ENCODE measurements around the gene SPC25. TPM values are rescaled to one million over a fixed set of nuclear protein-coding genes. Genes with fewer than 3 reads are reported as not detected.
"Not testable (repeated sequence)": the region's sequence is repeated elsewhere in the genome, so short reads cannot be mapped to it uniquely, and the experiment has no call there.

SPC25 gene
- total and polyA plus RNA-seq, 9 of the 15 experiments (the other 6 are each of a cell fraction or from before 2014, with no cell fraction given), result 44.8 to 100 (median 75.0) TPM

GRCh38 chr2:168932174-168932573 lies 41.9 kb upstream of the SPC25 start:
- H3K9me1 ChIP-seq (ENCODE audit: control insufficient read depth, insufficient read depth, low read length); POLR2A ChIA-PET; H2AFZ ChIP-seq (ENCODE audit: low read depth, low read length); H3K36me3 ChIP-seq (ENCODE audit: control insufficient read depth, insufficient read depth, low read length); DNase-seq (ENCODE audit: extremely low read depth in 1 of 4, low spot score in 3 of 4); BruUV-seq (replicated peaks); H3K9me3 ChIP-seq (replicated peaks; ENCODE audit: control insufficient read depth, insufficient read depth, low read depth, low read length); in situ Hi-C loops (cut with MboI); H3K9ac ChIP-seq (ENCODE audit: insufficient read depth in 1 of 2, low read depth in 2 of 2, low read length in 2 of 2); H4K20me1 ChIP-seq (replicated peaks; ENCODE audit: control insufficient read depth, insufficient read depth, low read length); H3K27ac ChIP-seq (ENCODE audit: extremely low read depth, low read depth, low read length); H3K4me3 ChIP-seq; H3K27me3 ChIP-seq (ENCODE audit: control insufficient read depth in 2 of 2, insufficient read depth in 2 of 2, low read length in 2 of 2); H3K4me2 ChIP-seq (ENCODE audit: insufficient read depth, low read length); CTCF ChIA-PET (ENCODE audit: low intra/inter-chr PET ratio); H3K79me2 ChIP-seq (ENCODE audit: control insufficient read depth, insufficient read depth, low read length); ATAC-seq; FAIRE-seq; intact Hi-C loops (cut with micrococcal nuclease): not testable (repeated sequence)
- WGBS (ENCODE audit: insufficient coverage, low coverage, missing lambda C conversion rate), result 92% methylated on average over 4 of the region's 4 CpGs
- peaks cover 5 to 35% of the 10 kb centered on the region in 2 experiments for H3K4me1 ChIP-seq (replicated peaks in 1 of 2; ENCODE audit: control insufficient read depth in 2 of 2, insufficient read depth in 2 of 2, low read length in 2 of 2)
- TF ChIP-seq CBX3 (IDR thresholded peaks at IDR 0.05; ENCODE audit: borderline replicate concordance in 1 of 2, low read length in 2 of 2), result 0 out of 3 replicates have a peak, but pooled peaks of 1 of the 2 experiments have one; percentile 15
- TF ChIP-seq RBM25 (IDR thresholded peaks at IDR 0.05; ENCODE audit: low read depth, low read length, severe bottlenecking), result peak; percentile 43
- TF ChIP-seq BCOR (IDR thresholded peaks at IDR 0.05), result peak; percentile 67; the same call in 1 of the 2 replicates
- peak; percentile 37 to 39; a peak in 2 of 4 replicates for TF ChIP-seq KDM1A (IDR thresholded peaks at IDR 0.05)
- TF ChIP-seq HDAC2 (IDR thresholded peaks at IDR 0.05), result 0 out of 2 replicates have a peak, but pooled peaks have one; percentile 50
- 0 out of 2 replicates have a peak, but pooled peaks have one; percentile 26 for TF ChIP-seq ADNP (tag; IDR thresholded peaks at IDR 0.05)
- TF ChIP-seq ZNF146 (CRISPR knock-in tag; IDR thresholded peaks at IDR 0.05; ENCODE audit: unreplicated experiment), result peak; percentile 94

GRCh38 chr2:168930242-168930641 lies 40.0 kb upstream of the SPC25 start:
- WGBS (ENCODE audit: insufficient coverage, low coverage, missing lambda C conversion rate), result 42% methylated on average over 1 of the region's 1 CpG
- Histone ChIP-seq H4K20me1 (replicated peaks; ENCODE audit: control insufficient read depth, insufficient read depth, low read length) (no peaks in the 10 kb centered on the region), H3K27ac (ENCODE audit: extremely low read depth, low read depth, low read length) (no peak overlapping the region), H3K36me3 (ENCODE audit: control insufficient read depth, insufficient read depth, low read length) (no peaks in the 10 kb centered on the region), H3K4me3 (no peak overlapping the region), H3K9me3 (replicated peaks; ENCODE audit: control insufficient read depth, insufficient read depth, low read depth, low read length) (no peaks in the 10 kb centered on the region), H2AFZ (ENCODE audit: low read depth, low read length) (peak overlapping the region; percentile 61), H3K79me2 (ENCODE audit: control insufficient read depth, insufficient read depth, low read length) (no peaks in the 10 kb centered on the region), H3K9ac (ENCODE audit: insufficient read depth in 1 of 2, low read depth in 2 of 2, low read length in 2 of 2) (no peak overlapping the region), H3K27me3 (ENCODE audit: control insufficient read depth in 2 of 2, insufficient read depth in 2 of 2, low read length in 2 of 2) (no peaks in the 10 kb centered on the region), H3K4me1 (replicated peaks in 1 of 2; ENCODE audit: control insufficient read depth in 2 of 2, insufficient read depth in 2 of 2, low read length in 2 of 2) (peaks cover 5 to 16% of the 10 kb centered on the region in 2 experiments), H3K4me2 (ENCODE audit: insufficient read depth, low read length) (no peak overlapping the region), H3K9me1 (ENCODE audit: control insufficient read depth, insufficient read depth, low read length) (no peaks in the 10 kb centered on the region)
- no TSS peak for BruUV-seq (replicated peaks)
- FAIRE-seq, result no peak
- in situ Hi-C loops (cut with MboI) (no loop called here), intact Hi-C loops (cut with micrococcal nuclease) (no loop called here)
- ATAC-seq, result no peak
- ChIA-PET POLR2A (interaction anchor here (0.7 kb wide), 1 partner anchor 346 kb away, joined by 3 read pairs; no protein-coding TSS in a partner anchor), CTCF (ENCODE audit: low intra/inter-chr PET ratio) (no interaction called here)
- DNase-seq (ENCODE audit: extremely low read depth in 1 of 4, low spot score in 3 of 4), result no peak
- TF ChIP-seq SAFB2 (IDR thresholded peaks at IDR 0.05; ENCODE audit: borderline replicate concordance, low read depth, low read length, severe bottlenecking), result no peak
- 0 out of 4 replicates have a peak, but pooled peaks of 1 of the 2 experiments have one; percentile 45 for TF ChIP-seq MAZ (CRISPR knock-in tag; conservative IDR thresholded peaks at IDR 0.05 in 1 of 2, IDR thresholded peaks at IDR 0.05 in 1 of 2)
- no peak for TF ChIP-seq CBFA2T3 (IDR thresholded peaks at IDR 0.05)
- no peak for TF ChIP-seq PRDM10 (IDR thresholded peaks at IDR 0.05; ENCODE audit: partially characterized antibody)
- no peak for TF ChIP-seq ZNF384 (IDR thresholded peaks at IDR 0.05; ENCODE audit: low read depth, low read length)
- TF ChIP-seq ZNF316 (IDR thresholded peaks at IDR 0.05), result 0 out of 2 replicates have a peak, but pooled peaks have one; percentile 6
- TF ChIP-seq TEAD1 (CRISPR knock-in tag; IDR thresholded peaks at IDR 0.05), result no peak

Data from K562 (cell line).